Measurements from ENCODE around the gene MMP19.

DNA sequence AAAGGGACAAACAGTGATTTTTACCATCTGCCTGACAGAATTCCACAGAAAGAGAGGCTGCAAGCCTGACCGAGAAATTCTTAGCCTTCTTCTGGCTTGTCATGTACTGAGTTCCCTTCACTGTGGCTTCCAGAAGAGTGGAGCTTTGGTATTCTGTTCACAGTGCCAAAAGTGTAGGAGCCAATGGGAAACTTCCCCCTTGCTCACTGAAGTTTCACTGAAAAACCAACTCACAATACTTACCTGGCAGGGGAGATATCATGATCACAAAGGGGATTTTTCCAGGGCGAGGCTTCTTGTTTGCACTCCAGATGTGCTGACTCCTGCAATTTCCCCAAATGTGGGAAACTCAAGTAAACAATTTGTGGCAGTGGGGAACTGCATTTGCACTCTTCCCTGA lies 31.7 kb upstream of the MMP19 start:
- TF ChIP-seq POLR2AphosphoS5 (IDR thresholded peaks at IDR 0.05; ENCODE audit: borderline replicate concordance, low read depth, low read length) (no peak), EZH2 (IDR thresholded peaks at IDR 0.05) (no peak)
